Common myeloid progenitor, CD34-positive (primary cell): ENCODE results near the gene FCAR.
"Not testable (repeated sequence)": the region's sequence is repeated elsewhere in the genome, so short reads cannot be mapped to it uniquely, and the experiment has no call there.

Source experiments
- CTCF ChIA-PET: fragments of 350-600 bp; sonication (Branson Sonifier 250); formaldehyde crosslinking; loops from one replicate; lab custom pipeline; 2021; ENCODE audit warnings: antibody characterized with exemption; lab: Charles Lee
- POLR2A ChIA-PET: fragments of 350-600 bp; sonication (Branson Sonifier 250); formaldehyde crosslinking; loops from one replicate; lab custom pipeline; 2021; ENCODE audit warnings: antibody characterized with exemption; lab: Charles Lee
- DNase-seq, 3 donors: peaks; one replicate each; pipeline versions ENCODE4 v3.0.0 to v3.0.0-alpha.2; 2013
- H3K27ac ChIP-seq, 2 experiments: 1 replicate in 1 of 2; 2 replicates in 1 of 2; pipeline ENCODE4 v1.7.0; 2013; ENCODE audit warnings: inconsistent platforms in 2 of 2, low read length in 2 of 2, mild to moderate bottlenecking in 2 of 2, low read depth in 1 of 2, moderate library complexity in 1 of 2; ENCODE audit not compliant: severe bottlenecking in 2 of 2, insufficient read depth in 1 of 2, poor library complexity in 1 of 2
- H3K27me3 ChIP-seq, 5 experiments: replicated peaks in 2 of 5; 1 replicate in 3 of 5; 2 replicates in 2 of 5; pipeline versions ENCODE4 v1.6.1 to v1.7.0; 2013; ENCODE audit warnings: low read length in 4 of 5, mild to moderate bottlenecking in 2 of 5, moderate library complexity in 2 of 5, inconsistent platforms in 1 of 5; ENCODE audit not compliant: insufficient read depth in 5 of 5, control insufficient read depth in 4 of 5
- H3K36me3 ChIP-seq, 4 experiments: 1 replicate in 2 of 4; 2 replicates in 2 of 4; pipeline versions ENCODE4 v1.6.1 to v1.7.0; 2013; ENCODE audit warnings: low read length in 3 of 4, control low read depth in 1 of 4, mild to moderate bottlenecking in 1 of 4; ENCODE audit not compliant: control insufficient read depth in 4 of 4, insufficient read depth in 4 of 4
- H3K4me1 ChIP-seq, 4 experiments: 1 replicate in 3 of 4; 2 replicates in 1 of 4; pipeline versions ENCODE4 v1.6.1 to v1.7.1; 2013; ENCODE audit warnings: low read length in 3 of 4, mild to moderate bottlenecking in 3 of 4, control low read depth in 1 of 4, inconsistent platforms in 1 of 4, moderate library complexity in 1 of 4; ENCODE audit not compliant: control insufficient read depth in 4 of 4, insufficient read depth in 4 of 4; ENCODE audit errors: control extremely low read depth in 1 of 4
- H3K4me3 ChIP-seq, 7 experiments: 1 replicate in 4 of 7; 2 replicates in 3 of 7; pipeline versions ENCODE4 v1.5.1 to v1.7.0; 2013; ENCODE audit warnings: mild to moderate bottlenecking in 7 of 7, low read length in 6 of 7, moderate library complexity in 6 of 7, inconsistent platforms in 2 of 7, low read depth in 2 of 7, control low read depth in 1 of 7; ENCODE audit not compliant: insufficient read depth in 4 of 7, control insufficient read depth in 1 of 7; ENCODE audit errors: extremely low read depth in 1 of 7
- H3K9me3 ChIP-seq, 5 experiments: 1 replicate in 4 of 5; 2 replicates in 1 of 5; pipeline versions ENCODE4 v1.6.1 to v1.7.1; 2013; ENCODE audit warnings: low read length in 4 of 5, mild to moderate bottlenecking in 2 of 5, inconsistent platforms in 1 of 5, low read depth in 1 of 5, moderate library complexity in 1 of 5; ENCODE audit not compliant: control insufficient read depth in 4 of 5, insufficient read depth in 2 of 5; ENCODE audit errors: control extremely low read depth in 1 of 5
- WGBS: methylation state at CpG from one replicate; pipeline ENCODE4 v1.1.5; 2013; ENCODE audit not compliant: insufficient coverage; 5-methylcytosine and 5-hydroxymethylcytosine counted together

Gene FCAR

GRCh38 chr19:54863459-54863858 lies 10.6 kb upstream of the FCAR start:
- H3K36me3 ChIP-seq, CTCF ChIA-PET, H3K4me1 ChIP-seq, DNase-seq, H3K9me3 ChIP-seq, H3K4me3 ChIP-seq, POLR2A ChIA-PET, H3K27ac ChIP-seq: not testable (repeated sequence)
- WGBS, result no CpG with 5 or more reads among the region's 3 CpGs
- peaks cover 0 to 15% (median 0%) of the 10 kb centered on the region in 5 experiments for H3K27me3 ChIP-seq

- ChIA-PET CTCF (no interaction called here), POLR2A (no interaction called here)
These were observed 2.3 kb upstream of the FCAR start for GRCh38 chr19:54871696-54872095.

GRCh38 chr19:54875506-54875905 lies 1.5 kb downstream of the FCAR start:
- Histone ChIP-seq H3K4me1 (peaks cover 3 to 19% (median 9%) of the 10 kb centered on the region in 4 experiments), H3K27me3 (peaks cover 0 to 5% (median 2%) of the 10 kb centered on the region in 5 experiments), H3K36me3 (no peaks in the 10 kb centered on the region), H3K4me3 (peak overlapping the region in 2 of 7 experiments; percentile 20 to 53), H3K27ac (no peak overlapping the region), H3K9me3 (no peaks in the 10 kb centered on the region)
- WGBS, result 25% methylated on average over 2 of the region's 2 CpGs
- ChIA-PET POLR2A (no interaction called here), CTCF (interaction anchor here (0.6 kb wide), 1 partner anchor 41 kb away, joined by 3 read pairs; no protein-coding TSS in a partner anchor)
- DNase-seq, result peak; percentile 25 to 84 (median 78)

More at GRCh38 chr19:54871696-54872095, 2.3 kb upstream of the FCAR start:
- peaks cover 0 to 2% (median 0%) of the 10 kb centered on the region in 5 experiments for H3K27me3 ChIP-seq
- 28% methylated on average over 2 of the region's 3 CpGs for WGBS
- no peaks in the 10 kb centered on the region for H3K9me3 ChIP-seq
- H3K4me3 ChIP-seq, result no peak overlapping the region
- DNase-seq, result peak in 2 of 3 donors; percentile 23 to 32
- H3K27ac ChIP-seq, result no peak overlapping the region
- no peaks in the 10 kb centered on the region for H3K36me3 ChIP-seq
- peaks cover 3 to 14% (median 9%) of the 10 kb centered on the region in 4 experiments for H3K4me1 ChIP-seq

- peaks cover 0 to 10% (median 4%) of the 10 kb centered on the region in 5 experiments for H3K27me3 ChIP-seq
- peak overlapping the region in 1 of 7 experiments; percentile 38 for H3K4me3 ChIP-seq
- CTCF ChIA-PET, result interaction anchor here (1.1 to 1.4 kb wide), 2 partner anchors 44 to 220 kb away, joined by 3 read pairs; no protein-coding TSS in a partner anchor
These were observed 3.4 kb downstream of the FCAR start for GRCh38 chr19:54877471-54877870.

GRCh38 chr19:54881884-54882283 lies 7.8 kb downstream of the FCAR start:
- H3K27me3 ChIP-seq, result peaks cover 0 to 10% (median 4%) of the 10 kb centered on the region in 5 experiments
- ChIA-PET POLR2A (no interaction called here), CTCF (interaction anchor here (0.6 to 4.0 kb wide), 22 partner anchors 9 to 622 kb away, joined by 3 to 28 read pairs (median 4); partner anchors contain the start of genes DNAAF3 and EPS8L1)
- DNase-seq, result no peak
- WGBS, result 61% methylated on average over 6 of the region's 6 CpGs
- H3K27ac ChIP-seq, result no peak overlapping the region
- no peak overlapping the region for H3K4me3 ChIP-seq
- H3K4me1 ChIP-seq, result peaks cover 0 to 9% (median 6%) of the 10 kb centered on the region in 4 experiments
- H3K36me3 ChIP-seq, result no peaks in the 10 kb centered on the region
- no peaks in the 10 kb centered on the region for H3K9me3 ChIP-seq

More at GRCh38 chr19:54877471-54877870, 3.4 kb downstream of the FCAR start:
- H3K36me3 ChIP-seq, result no peaks in the 10 kb centered on the region
- WGBS, result 0% methylated on average over 2 of the region's 3 CpGs
- peak in 1 of 3 donors; percentile 18 for DNase-seq
- peaks cover 3 to 19% (median 13%) of the 10 kb centered on the region in 4 experiments for H3K4me1 ChIP-seq
- H3K9me3 ChIP-seq, result no peaks in the 10 kb centered on the region
- H3K27ac ChIP-seq, result no peak overlapping the region
- POLR2A ChIA-PET, result interaction anchor here (0.7 kb wide), 1 partner anchor 222 kb away, joined by 3 read pairs; no protein-coding TSS in a partner anchor

- DNase-seq, result peak; percentile 63 to 82 (median 78)
- H3K4me3 ChIP-seq, result peak overlapping the region in 1 of 7 experiments; percentile 35
- H3K36me3 ChIP-seq, result no peaks in the 10 kb centered on the region
- no peak overlapping the region for H3K27ac ChIP-seq
- peaks cover 0 to 7% (median 4%) of the 10 kb centered on the region in 4 experiments for H3K4me1 ChIP-seq
- H3K9me3 ChIP-seq, result no peaks in the 10 kb centered on the region
- peaks cover 0 to 10% (median 4%) of the 10 kb centered on the region in 5 experiments for H3K27me3 ChIP-seq
- WGBS, result 60% methylated on average over 5 of the region's 7 CpGs
- POLR2A ChIA-PET, result no interaction called here
- CTCF ChIA-PET, result interaction anchor here (0.6 to 4.0 kb wide), 4 partner anchors 30 to 206 kb away, joined by 3 to 28 read pairs (median 11); no protein-coding TSS in a partner anchor
These were observed 8.7 kb downstream of the FCAR start for GRCh38 chr19:54882758-54883157.

GRCh38 chr19:54883228-54883627 lies 9.2 kb downstream of the FCAR start:
- DNase-seq, result no peak
- no peaks in the 10 kb centered on the region for H3K36me3 ChIP-seq
- ChIA-PET POLR2A (no interaction called here), CTCF (interaction anchor here (0.6 to 4.0 kb wide), 3 partner anchors 29 to 205 kb away, joined by 3 to 12 read pairs (median 10); no protein-coding TSS in a partner anchor)
- H3K9me3 ChIP-seq, result no peaks in the 10 kb centered on the region
- WGBS, result 79% methylated on average over 7 of the region's 9 CpGs
- H3K27ac ChIP-seq, result no peak overlapping the region
- peaks cover 0 to 7% (median 4%) of the 10 kb centered on the region in 4 experiments for H3K4me1 ChIP-seq
- peak overlapping the region in 1 of 7 experiments; percentile 35 for H3K4me3 ChIP-seq
- H3K27me3 ChIP-seq, result peaks cover 0 to 10% (median 4%) of the 10 kb centered on the region in 5 experiments
